Esophagus squamous epithelium (tissue), 4 donors: ENCODE data around the gene THEMIS2.

ENCODE experiments used
- CTCF ChIP-seq, 6 experiments: fragments of 450-650 bp in 4 of 6; fragments of 200-600 bp in 2 of 6; sonication (generic) in 2 of 6; IDR thresholded peaks; one replicate each; pipeline ENCODE4 v1.5.1; 2016 to 2019; ENCODE audit warnings: antibody characterized with exemption in 6 of 6, mild to moderate bottlenecking in 4 of 6, moderate library complexity in 4 of 6
- POLR2A ChIP-seq, 4 donors: fragments of 450-650 bp; IDR thresholded peaks; one replicate each; pipeline ENCODE4 v1.6.1; 2017; ENCODE audit warnings: antibody characterized with exemption in 4 of 4, mild to moderate bottlenecking in 4 of 4, moderate library complexity in 3 of 4

GRCh38 chr1:27863538-27863915, 8.8 kb upstream of the THEMIS2 start:
- TF ChIP-seq CTCF (IDR thresholded peaks at IDR 0.05), result no peak
- TF ChIP-seq POLR2A (IDR thresholded peaks at IDR 0.05), result no peak
